ENCODE measurements around the gene DOCK4.

DNA sequence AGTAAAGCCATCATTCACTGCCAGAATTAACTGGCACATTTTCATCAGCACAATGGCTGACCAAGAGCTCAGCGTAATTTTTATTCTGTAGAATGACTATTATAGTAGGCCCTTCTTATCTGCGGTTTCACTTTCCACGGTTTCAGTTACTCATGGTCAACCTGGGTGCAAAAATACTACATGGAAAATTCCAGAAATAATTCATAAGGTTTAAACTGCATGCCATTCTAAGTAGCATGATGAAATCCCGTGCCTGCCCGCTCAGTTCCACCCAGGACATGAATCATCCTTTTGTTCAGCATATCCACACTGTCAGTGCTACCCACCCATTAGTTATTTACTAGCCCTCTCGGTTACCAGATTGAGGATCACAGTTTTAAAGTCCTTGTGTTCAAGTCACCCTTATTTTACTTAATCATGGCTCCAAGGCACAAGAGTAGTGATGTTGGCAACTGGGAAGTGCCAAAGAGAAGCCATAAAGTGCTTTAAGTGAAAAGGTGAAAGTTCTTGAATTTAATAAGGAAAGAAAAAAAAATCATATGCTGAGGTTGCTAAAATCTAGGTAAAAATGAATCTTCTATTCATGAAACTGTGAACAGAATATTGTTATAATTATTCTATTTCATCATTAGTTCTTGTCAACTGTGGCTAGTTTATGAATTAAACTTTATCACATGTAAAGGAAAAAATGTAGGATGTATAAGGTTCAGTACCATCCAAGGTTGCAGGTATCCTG, 204.9 kb downstream of the DOCK4 start:
- TF ChIP-seq RORB (CRISPR knock-in tag; IDR thresholded peaks at IDR 0.05) (no peak), MXD4 (CRISPR knock-in tag; IDR thresholded peaks at IDR 0.05; ENCODE audit: borderline replicate concordance) (no peak), CREB1 (CRISPR knock-in tag; IDR thresholded peaks at IDR 0.05) (no peak), FOXJ3 (CRISPR knock-in tag; IDR thresholded peaks at IDR 0.05; ENCODE audit: borderline replicate concordance) (no peak), ESRRA (CRISPR knock-in tag; IDR thresholded peaks at IDR 0.05; ENCODE audit: borderline replicate concordance) (no peak), E2F5 (CRISPR knock-in tag; IDR thresholded peaks at IDR 0.05) (no peak), ELF4 (CRISPR knock-in tag; IDR thresholded peaks at IDR 0.05; ENCODE audit: low read depth) (no peak), HMGA2 (CRISPR knock-in tag; IDR thresholded peaks at IDR 0.05) (no peak)
- TF ChIP-seq, protein P1, sequence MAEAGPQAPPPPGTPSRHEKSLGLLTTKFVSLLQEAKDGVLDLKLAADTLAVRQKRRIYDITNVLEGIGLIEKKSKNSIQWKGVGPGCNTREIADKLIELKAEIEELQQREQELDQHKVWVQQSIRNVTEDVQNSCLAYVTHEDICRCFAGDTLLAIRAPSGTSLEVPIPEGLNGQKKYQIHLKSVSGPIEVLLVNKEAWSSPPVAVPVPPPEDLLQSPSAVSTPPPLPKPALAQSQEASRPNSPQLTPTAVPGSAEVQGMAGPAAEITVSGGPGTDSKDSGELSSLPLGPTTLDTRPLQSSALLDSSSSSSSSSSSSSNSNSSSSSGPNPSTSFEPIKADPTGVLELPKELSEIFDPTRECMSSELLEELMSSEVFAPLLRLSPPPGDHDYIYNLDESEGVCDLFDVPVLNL (CRISPR knock-in tag; IDR thresholded peaks at IDR 0.05; ENCODE audit: borderline replicate concordance, low read depth) = no peak
- TF ChIP-seq, protein P2, sequence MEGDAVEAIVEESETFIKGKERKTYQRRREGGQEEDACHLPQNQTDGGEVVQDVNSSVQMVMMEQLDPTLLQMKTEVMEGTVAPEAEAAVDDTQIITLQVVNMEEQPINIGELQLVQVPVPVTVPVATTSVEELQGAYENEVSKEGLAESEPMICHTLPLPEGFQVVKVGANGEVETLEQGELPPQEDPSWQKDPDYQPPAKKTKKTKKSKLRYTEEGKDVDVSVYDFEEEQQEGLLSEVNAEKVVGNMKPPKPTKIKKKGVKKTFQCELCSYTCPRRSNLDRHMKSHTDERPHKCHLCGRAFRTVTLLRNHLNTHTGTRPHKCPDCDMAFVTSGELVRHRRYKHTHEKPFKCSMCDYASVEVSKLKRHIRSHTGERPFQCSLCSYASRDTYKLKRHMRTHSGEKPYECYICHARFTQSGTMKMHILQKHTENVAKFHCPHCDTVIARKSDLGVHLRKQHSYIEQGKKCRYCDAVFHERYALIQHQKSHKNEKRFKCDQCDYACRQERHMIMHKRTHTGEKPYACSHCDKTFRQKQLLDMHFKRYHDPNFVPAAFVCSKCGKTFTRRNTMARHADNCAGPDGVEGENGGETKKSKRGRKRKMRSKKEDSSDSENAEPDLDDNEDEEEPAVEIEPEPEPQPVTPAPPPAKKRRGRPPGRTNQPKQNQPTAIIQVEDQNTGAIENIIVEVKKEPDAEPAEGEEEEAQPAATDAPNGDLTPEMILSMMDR (IDR thresholded peaks at IDR 0.05) = no peak
- TF ChIP-seq, protein P3, sequence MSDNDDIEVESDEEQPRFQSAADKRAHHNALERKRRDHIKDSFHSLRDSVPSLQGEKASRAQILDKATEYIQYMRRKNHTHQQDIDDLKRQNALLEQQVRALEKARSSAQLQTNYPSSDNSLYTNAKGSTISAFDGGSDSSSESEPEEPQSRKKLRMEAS (CRISPR knock-in tag; IDR thresholded peaks at IDR 0.05) = no peak
